ENCODE results near the gene PACS1. TPM values are rescaled to one million over a fixed set of nuclear protein-coding genes. Genes with fewer than 3 reads are reported as not detected.
A peak's percentile ranks its signal among the peaks of the same experiment; 100 is the strongest.

PACS1 gene
- total RNA-seq, 1 donor from 2014 or later, result 75.6 TPM

- Mint-ChIP-seq H3K27me3 (ENCODE audit: low read depth) (peaks cover 14% of the 10 kb centered on the region), H3K4me3 (ENCODE audit: low read depth) (no peak overlapping the region), H3K36me3 (ENCODE audit: low read depth) (peaks cover 6% of the 10 kb centered on the region), H3K4me1 (ENCODE audit: low read depth) (peaks cover 22% of the 10 kb centered on the region), H3K9me3 (no peaks in the 10 kb centered on the region), H3K27ac (no peak overlapping the region)
- intact Hi-C loops (cut with micrococcal nuclease), result loop anchor here (1.0 kb wide), 1 partner anchor 60 kb away; no protein-coding TSS in a partner anchor
- DNase-seq (ENCODE audit: low spot score), result no peak
These were observed 211.8 kb downstream of the PACS1 start for GRCh38 chr11:66281776-66282467.

GRCh38 chr11:66282468-66283455, 212.7 kb downstream of the PACS1 start:
- Mint-ChIP-seq H3K27me3 (ENCODE audit: low read depth) (peaks cover 14% of the 10 kb centered on the region), H3K9me3 (no peaks in the 10 kb centered on the region), H3K4me1 (ENCODE audit: low read depth) (peaks cover 26% of the 10 kb centered on the region), H3K36me3 (ENCODE audit: low read depth) (peaks cover 3% of the 10 kb centered on the region), H3K4me3 (ENCODE audit: low read depth) (no peak overlapping the region), H3K27ac (no peak overlapping the region)
- peak; percentile 97 for DNase-seq (ENCODE audit: low spot score)
- intact Hi-C loops (cut with micrococcal nuclease), result loop anchor here (1.0 kb wide), 1 partner anchor 60 kb away; no protein-coding TSS in a partner anchor

GRCh38 chr11:66283461-66284105, 213.5 kb downstream of the PACS1 start:
- no peak overlapping the region for H3K27ac Mint-ChIP-seq
- peaks cover 3% of the 10 kb centered on the region for H3K36me3 Mint-ChIP-seq (ENCODE audit: low read depth)
- intact Hi-C loops (cut with micrococcal nuclease), result no loop called here
- H3K9me3 Mint-ChIP-seq, result no peaks in the 10 kb centered on the region
- H3K27me3 Mint-ChIP-seq (ENCODE audit: low read depth), result peaks cover 14% of the 10 kb centered on the region
- H3K4me3 Mint-ChIP-seq (ENCODE audit: low read depth), result no peak overlapping the region
- peaks cover 25% of the 10 kb centered on the region for H3K4me1 Mint-ChIP-seq (ENCODE audit: low read depth)
- no peak for DNase-seq (ENCODE audit: low spot score)

GRCh38 chr11:66284526-66285078, 214.5 kb downstream of the PACS1 start:
- DNase-seq (ENCODE audit: low spot score), result no peak
- peaks cover 7% of the 10 kb centered on the region for H3K27me3 Mint-ChIP-seq (ENCODE audit: low read depth)
- H3K9me3 Mint-ChIP-seq, result no peaks in the 10 kb centered on the region
- peaks cover 3% of the 10 kb centered on the region for H3K36me3 Mint-ChIP-seq (ENCODE audit: low read depth)
- H3K27ac Mint-ChIP-seq, result no peak overlapping the region
- peaks cover 19% of the 10 kb centered on the region for H3K4me1 Mint-ChIP-seq (ENCODE audit: low read depth)
- H3K4me3 Mint-ChIP-seq (ENCODE audit: low read depth), result no peak overlapping the region
- intact Hi-C loops (cut with micrococcal nuclease), result no loop called here

GRCh38 chr11:66285250-66285947, 215.3 kb downstream of the PACS1 start:
- intact Hi-C loops (cut with micrococcal nuclease), result no loop called here
- peaks cover 26% of the 10 kb centered on the region for H3K4me1 Mint-ChIP-seq (ENCODE audit: low read depth)
- no peak for DNase-seq (ENCODE audit: low spot score)
- peaks cover 3% of the 10 kb centered on the region for H3K36me3 Mint-ChIP-seq (ENCODE audit: low read depth)
- H3K27me3 Mint-ChIP-seq (ENCODE audit: low read depth), result peaks cover 9% of the 10 kb centered on the region
- H3K9me3 Mint-ChIP-seq, result no peaks in the 10 kb centered on the region
- H3K27ac Mint-ChIP-seq, result no peak overlapping the region
- no peak overlapping the region for H3K4me3 Mint-ChIP-seq (ENCODE audit: low read depth)

GRCh38 chr11:66286699-66287098, 216.6 kb downstream of the PACS1 start:
- no peak for DNase-seq (ENCODE audit: low spot score)
- Mint-ChIP-seq H3K36me3 (ENCODE audit: low read depth) (peaks cover 3% of the 10 kb centered on the region), H3K9me3 (no peaks in the 10 kb centered on the region), H3K4me1 (ENCODE audit: low read depth) (peaks cover 24% of the 10 kb centered on the region), H3K27me3 (ENCODE audit: low read depth) (peaks cover 15% of the 10 kb centered on the region), H3K27ac (peak overlapping the region; percentile 34), H3K4me3 (ENCODE audit: low read depth) (peak overlapping the region; percentile 52)
- intact Hi-C loops (cut with micrococcal nuclease), result no loop called here

- peaks cover 15% of the 10 kb centered on the region for H3K27me3 Mint-ChIP-seq (ENCODE audit: low read depth)
- no peaks in the 10 kb centered on the region for H3K9me3 Mint-ChIP-seq
- intact Hi-C loops (cut with micrococcal nuclease), result no loop called here
- peaks cover 21% of the 10 kb centered on the region for H3K4me1 Mint-ChIP-seq (ENCODE audit: low read depth)
- H3K27ac Mint-ChIP-seq, result peak overlapping the region; percentile 34
- no peak for DNase-seq (ENCODE audit: low spot score)
- peaks cover 3% of the 10 kb centered on the region for H3K36me3 Mint-ChIP-seq (ENCODE audit: low read depth)
- H3K4me3 Mint-ChIP-seq (ENCODE audit: low read depth), result peak overlapping the region; percentile 94
These were observed 217.3 kb downstream of the PACS1 start for GRCh38 chr11:66287211-66287888.

GRCh38 chr11:66287889-66288670, 218.0 kb downstream of the PACS1 start:
- DNase-seq (ENCODE audit: low spot score), result no peak
- H3K4me3 Mint-ChIP-seq (ENCODE audit: low read depth), result peak overlapping the region; percentile 94
- peaks cover 22% of the 10 kb centered on the region for H3K27me3 Mint-ChIP-seq (ENCODE audit: low read depth)
- peaks cover 3% of the 10 kb centered on the region for H3K36me3 Mint-ChIP-seq (ENCODE audit: low read depth)
- intact Hi-C loops (cut with micrococcal nuclease), result no loop called here
- H3K4me1 Mint-ChIP-seq (ENCODE audit: low read depth), result peaks cover 15% of the 10 kb centered on the region
- peak overlapping the region; percentile 89 for H3K27ac Mint-ChIP-seq
- no peaks in the 10 kb centered on the region for H3K9me3 Mint-ChIP-seq

- H3K9me3 Mint-ChIP-seq, result no peaks in the 10 kb centered on the region
These were observed 218.8 kb downstream of the PACS1 start, which contains the start of gene YIF1A for GRCh38 chr11:66288671-66289547. Gene YIF1A, minus strand, starts transcription at chr11:66289143. Its CDS starts 158 bp downstream, at chr11:66288985.

More at GRCh38 chr11:66288671-66289547, 218.8 kb downstream of the PACS1 start, which contains the start of gene YIF1A:
- Mint-ChIP-seq H3K27ac (peak within 1 kb of the TSS; percentile 89), H3K4me1 (ENCODE audit: low read depth) (peaks cover 14% of the 10 kb centered on the region), H3K36me3 (ENCODE audit: low read depth) (peaks cover 3% of the 10 kb centered on the region), H3K4me3 (ENCODE audit: low read depth) (peak within 1 kb of the TSS; percentile 94), H3K27me3 (ENCODE audit: low read depth) (peaks cover 28% of the 10 kb centered on the region)
- intact Hi-C loops (cut with micrococcal nuclease), result loop anchor here (1.0 kb wide), 2 partner anchors 21 to 23 kb away; partner anchors contain the start of gene RAB1B
- peak; percentile 99 for DNase-seq (ENCODE audit: low spot score)

All from activated T-helper 2 cell treated with anti-CD3 and anti-CD28 coated beads, Interferon-gamma antibody, Interleukin-2, Interleukin-4, amounts not matched to agents 10 μg/mL and 5 μg/mL and 100 μg/mL, durations not matched to agents 14 hours and 24 hours and 36 hours (primary cell).